B cell (primary cell): Measurements from ENCODE around the gene TENM4. TPM values are rescaled to one million over a fixed set of nuclear protein-coding genes. Genes with fewer than 3 reads are reported as not detected.

ENCODE experiments used
- ATAC-seq: fragments of 200-7000 bp; cut with Tn5 transposase; one replicate; pipeline ENCODE4 v1.10.0; 2021; ENCODE audit warnings: low read depth, mild to moderate bottlenecking, moderate number of reproducible peaks, moderate library complexity
- CTCF ChIA-PET: fragments of 350-600 bp; sonication (Branson Sonifier 250); formaldehyde crosslinking; loops from one replicate; lab custom pipeline; 2021; ENCODE audit warnings: antibody characterized with exemption, inconsistent platforms; lab: Charles Lee
- POLR2A ChIA-PET: fragments of 350-600 bp; sonication (Branson Sonifier 250); formaldehyde crosslinking; loops from one replicate; lab custom pipeline; 2021; ENCODE audit warnings: antibody characterized with exemption; lab: Charles Lee
- DNase-seq: peaks from one replicate; pipeline ENCODE4 v3.0.0; 2013
- H2AFZ ChIP-seq: 2 replicates; pipeline ENCODE4 v1.6.1; 2012; ENCODE audit warnings: mild to moderate bottlenecking, low read depth, low read length; ENCODE audit not compliant: insufficient read depth, poor library complexity, severe bottlenecking
- H3K27ac ChIP-seq, 2 donors: 1 replicate in 1 of 2; 2 replicates in 1 of 2; pipeline ENCODE4 v1.5.1; 2012 to 2013; ENCODE audit warnings: low read length in 2 of 2, mild to moderate bottlenecking in 2 of 2, moderate library complexity in 1 of 2
- H3K27me3 ChIP-seq, 4 experiments: fragments of 200-600 bp in 1 of 4; sonication (generic) in 1 of 4; replicated peaks in 1 of 4; 1 replicate in 2 of 4; 2 replicates in 2 of 4; pipeline versions ENCODE4 v1.6.1 to v1.7.0; 2013 to 2016; ENCODE audit warnings: low read length in 3 of 4, mild to moderate bottlenecking in 2 of 4, mixed read lengths in 1 of 4, moderate library complexity in 1 of 4; ENCODE audit not compliant: insufficient read depth in 4 of 4, control insufficient read depth in 3 of 4; ENCODE audit errors: control extremely low read depth in 1 of 4
- H3K36me3 ChIP-seq, 2 experiments: replicated peaks in 1 of 2; 1 replicate in 1 of 2; 2 replicates in 1 of 2; pipeline versions ENCODE4 v1.6.1 to v1.7.1; 2013; ENCODE audit warnings: low read length in 1 of 2; ENCODE audit not compliant: insufficient read depth in 2 of 2, control insufficient read depth in 1 of 2; ENCODE audit errors: control extremely low read depth in 1 of 2, extremely low read depth in 1 of 2
- H3K4me1 ChIP-seq, 2 donors: fragments of 200-600 bp in 1 of 2; sonication (generic) in 1 of 2; 1 replicate in 1 of 2; 2 replicates in 1 of 2; pipeline versions ENCODE4 v1.5.1 to v1.6.1; 2013 to 2017; ENCODE audit warnings: low read length in 2 of 2; ENCODE audit not compliant: control insufficient read depth in 2 of 2, insufficient read depth in 2 of 2
- H3K4me2 ChIP-seq: replicated peaks from 2 replicates; pipeline ENCODE3; 2012; ENCODE audit warnings: mild to moderate bottlenecking, low read depth, low read length; ENCODE audit not compliant: poor library complexity, severe bottlenecking
- H3K4me3 ChIP-seq, 5 experiments: fragments of 200-600 bp in 1 of 5; sonication (generic) in 1 of 5; 1 replicate in 3 of 5; 2 replicates in 2 of 5; pipeline versions ENCODE4 v1.5.1 to v1.7.0; 2011 to 2016; ENCODE audit warnings: low read length in 4 of 5, mild to moderate bottlenecking in 4 of 5, low read depth in 2 of 5, control low read depth in 1 of 5, moderate library complexity in 1 of 5; ENCODE audit not compliant: insufficient read depth in 1 of 5; ENCODE audit errors: control extremely low read depth in 1 of 5, extremely low read depth in 1 of 5
- H3K79me2 ChIP-seq: fragments of 200-600 bp; sonication (generic); one replicate; pipeline ENCODE4 v1.6.0; 2016; ENCODE audit warnings: low read length; ENCODE audit not compliant: control insufficient read depth, insufficient read depth
- H3K9ac ChIP-seq: fragments of 200-600 bp; sonication (generic); 2 replicates; pipeline ENCODE4 v1.6.1; 2017; ENCODE audit warnings: mild to moderate bottlenecking, low read length, moderate library complexity
- H3K9me3 ChIP-seq, 3 donors: one replicate each; pipeline versions ENCODE4 v1.6.1 to v1.7.1; 2013; ENCODE audit warnings: low read length in 2 of 3; ENCODE audit not compliant: control insufficient read depth in 2 of 3, insufficient read depth in 1 of 3; ENCODE audit errors: control extremely low read depth in 1 of 3
- H4K20me1 ChIP-seq: 2 replicates; pipeline ENCODE4 v1.6.0; 2012; ENCODE audit warnings: mild to moderate bottlenecking, low read length; ENCODE audit not compliant: insufficient read depth, control insufficient read depth, poor library complexity, severe bottlenecking
- H3K27ac Mint-ChIP-seq: one replicate; pipeline ENCODE4 v1.8.0; 2021; ENCODE audit warnings: mixed read lengths
- H3K27me3 Mint-ChIP-seq: one replicate; pipeline ENCODE4 v1.8.0; 2021; ENCODE audit warnings: mixed read lengths
- H3K4me1 Mint-ChIP-seq: one replicate; pipeline ENCODE4 v1.8.0; 2021; ENCODE audit warnings: mixed read lengths
- H3K4me3 Mint-ChIP-seq: one replicate; pipeline ENCODE4 v1.8.0; 2021; ENCODE audit warnings: mixed read lengths
- H3K9me3 Mint-ChIP-seq: one replicate; pipeline ENCODE4 v1.8.0; 2022; ENCODE audit warnings: mixed read lengths; ENCODE audit not compliant: insufficient read depth
- EZH2 ChIP-seq: IDR thresholded peaks from 2 replicates; pipeline ENCODE4 v1.6.1; 2012; ENCODE audit warnings: borderline replicate concordance, low read depth, mild to moderate bottlenecking, moderate library complexity, low read length; ENCODE audit not compliant: insufficient read depth, poor library complexity, severe bottlenecking
- WGBS: methylation state at CpG from one replicate; pipeline ENCODE4 v1.1.5; 2013; ENCODE audit warnings: missing lambda C conversion rate; ENCODE audit not compliant: insufficient coverage; 5-methylcytosine and 5-hydroxymethylcytosine counted together
- intact Hi-C: fragments of 100-400 bp; cut with micrococcal nuclease; formaldehyde crosslinking; loops from one replicate; pipeline ENCODE4 v1.10.0; 2022
- polyA plus RNA-seq: library from polyadenylated mRNA; depleted of rRNA; stranded (reverse); fragments of >200 nt; gene quantifications from 2 replicates; pipeline ENCODE4 v1.2.3, GENCODE V29; 2012
- total RNA-seq, 2 donors: library from RNA; stranded (reverse); fragments of 120-200 nt in 1 of 2; gene quantifications; 1 replicate in 1 of 2; 2 replicates in 1 of 2; pipeline versions ENCODE4 v1.2.3 to v1.2.4, GENCODE V29; 2013 to 2022
- TF ChIP-seq, protein P1 (sequence below): fragments of 200-600 bp; IDR thresholded peaks from one replicate; pipeline ENCODE4 v1.8.0; 2022; ENCODE audit warnings: antibody characterized with exemption, mild to moderate bottlenecking

TENM4 gene
- total and polyA plus RNA-seq, 2 donors (not counting 1 experiment from before 2014, with no cell fraction given) = 0.09 to 5.7 TPM

DNA sequence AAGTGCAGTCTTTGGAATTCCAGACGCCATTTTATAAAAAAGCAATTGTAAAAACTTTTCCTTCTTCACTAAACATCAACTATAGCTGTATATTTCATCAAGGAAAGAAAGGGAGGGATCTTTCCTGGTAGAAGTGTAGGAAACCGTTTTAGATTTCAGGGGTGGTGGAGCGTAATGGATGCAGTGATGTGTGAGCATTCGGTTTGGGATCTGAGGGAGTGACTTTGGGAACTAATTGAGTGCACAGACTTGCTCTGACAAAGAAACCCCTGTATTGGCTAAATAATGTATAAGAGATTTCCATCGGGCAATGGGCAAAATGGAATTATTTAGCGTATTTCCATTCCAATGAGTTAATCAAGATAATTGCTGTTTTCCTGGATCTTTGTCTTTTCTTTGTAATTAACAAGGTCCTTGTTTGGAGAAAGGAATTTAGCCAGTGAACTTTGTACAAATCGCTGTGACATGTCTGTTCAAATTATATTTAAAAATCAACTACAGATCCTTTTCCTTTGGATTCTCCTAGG, 741.2 kb downstream of the TENM4 start:
- no peak overlapping the region for H3K4me3 ChIP-seq
- no peak for TF ChIP-seq EZH2
- TF ChIP-seq, protein P1, sequence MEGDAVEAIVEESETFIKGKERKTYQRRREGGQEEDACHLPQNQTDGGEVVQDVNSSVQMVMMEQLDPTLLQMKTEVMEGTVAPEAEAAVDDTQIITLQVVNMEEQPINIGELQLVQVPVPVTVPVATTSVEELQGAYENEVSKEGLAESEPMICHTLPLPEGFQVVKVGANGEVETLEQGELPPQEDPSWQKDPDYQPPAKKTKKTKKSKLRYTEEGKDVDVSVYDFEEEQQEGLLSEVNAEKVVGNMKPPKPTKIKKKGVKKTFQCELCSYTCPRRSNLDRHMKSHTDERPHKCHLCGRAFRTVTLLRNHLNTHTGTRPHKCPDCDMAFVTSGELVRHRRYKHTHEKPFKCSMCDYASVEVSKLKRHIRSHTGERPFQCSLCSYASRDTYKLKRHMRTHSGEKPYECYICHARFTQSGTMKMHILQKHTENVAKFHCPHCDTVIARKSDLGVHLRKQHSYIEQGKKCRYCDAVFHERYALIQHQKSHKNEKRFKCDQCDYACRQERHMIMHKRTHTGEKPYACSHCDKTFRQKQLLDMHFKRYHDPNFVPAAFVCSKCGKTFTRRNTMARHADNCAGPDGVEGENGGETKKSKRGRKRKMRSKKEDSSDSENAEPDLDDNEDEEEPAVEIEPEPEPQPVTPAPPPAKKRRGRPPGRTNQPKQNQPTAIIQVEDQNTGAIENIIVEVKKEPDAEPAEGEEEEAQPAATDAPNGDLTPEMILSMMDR = no peak
- peaks cover 0 to 6% (median 0%) of the 10 kb centered on the region in 3 donors for H3K9me3 ChIP-seq
- Mint-ChIP-seq H3K27me3 (peaks cover 24% of the 10 kb centered on the region), H3K27ac (no peak overlapping the region), H3K4me3 (no peak overlapping the region), H3K4me1 (no peaks in the 10 kb centered on the region), H3K9me3 (no peaks in the 10 kb centered on the region)
- no peak overlapping the region for H3K27ac ChIP-seq
- H3K36me3 ChIP-seq = no peaks in the 10 kb centered on the region
- DNase-seq (no peak), ATAC-seq (no peak)
- WGBS = 100% methylated on average over 1 of the region's 7 CpGs
- POLR2A ChIA-PET = no interaction called here
- no peak overlapping the region for H2AFZ ChIP-seq
- no peak overlapping the region for H3K4me2 ChIP-seq
- H3K4me1 ChIP-seq = no peaks in the 10 kb centered on the region
- intact Hi-C loops = no loop called here
- H3K9ac ChIP-seq = no peak overlapping the region
- CTCF ChIA-PET = no interaction called here
- no peaks in the 10 kb centered on the region for H3K79me2 ChIP-seq
- H4K20me1 ChIP-seq = no peaks in the 10 kb centered on the region
- H3K27me3 ChIP-seq = no peaks in the 10 kb centered on the region

DNA sequence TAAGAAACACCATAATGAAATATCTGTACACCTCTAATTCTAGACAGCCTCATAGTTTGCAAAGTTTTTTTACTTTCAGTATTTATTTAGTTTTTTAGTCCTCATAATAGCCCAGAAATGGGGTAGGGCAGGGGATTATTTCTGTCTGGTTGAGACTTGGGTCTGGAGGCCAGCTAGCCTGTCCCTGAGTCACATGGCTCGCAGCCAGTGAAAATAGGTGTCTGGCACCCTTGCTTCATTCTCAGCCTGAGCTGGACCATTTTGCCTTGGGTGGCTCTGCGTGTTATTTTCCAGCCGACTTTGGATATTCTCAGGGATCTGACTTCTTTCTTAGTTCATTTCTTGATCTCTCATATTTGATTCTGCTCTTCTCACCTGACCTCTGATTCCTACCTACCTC, 742.2 kb downstream of the TENM4 start:
- ChIA-PET CTCF (no interaction called here), POLR2A (no interaction called here)
- TF ChIP-seq, protein P1 = no peak
- no peak for TF ChIP-seq EZH2
- Histone ChIP-seq H3K9ac (no peak overlapping the region), H3K4me1 (no peaks in the 10 kb centered on the region), H3K27me3 (no peaks in the 10 kb centered on the region), H3K27ac (no peak overlapping the region), H3K79me2 (no peaks in the 10 kb centered on the region), H2AFZ (no peak overlapping the region), H3K4me2 (no peak overlapping the region), H3K9me3 (peaks cover 0 to 6% (median 0%) of the 10 kb centered on the region in 3 donors), H4K20me1 (no peaks in the 10 kb centered on the region), H3K4me3 (no peak overlapping the region), H3K36me3 (no peaks in the 10 kb centered on the region)
- DNase-seq = no peak
- intact Hi-C loops = no loop called here
- 90% methylated on average over 3 of the region's 3 CpGs for WGBS
- no peaks in the 10 kb centered on the region for H3K9me3 Mint-ChIP-seq
- H3K27ac Mint-ChIP-seq = no peak overlapping the region
- H3K4me1 Mint-ChIP-seq = no peaks in the 10 kb centered on the region
- ATAC-seq = no peak
- H3K4me3 Mint-ChIP-seq = no peak overlapping the region
- H3K27me3 Mint-ChIP-seq = peaks cover 24% of the 10 kb centered on the region
